PC-9 (cell line): ENCODE results near the gene OTUD7B. TPM values are rescaled to one million over a fixed set of nuclear protein-coding genes. Genes with fewer than 3 reads are reported as not detected.
"Not testable (repeated sequence)": the region's sequence is repeated elsewhere in the genome, so short reads cannot be mapped to it uniquely, and the experiment has no call there.

Experiments used
- BruUV-seq: library from RNA; stranded (reverse); fragments of 400-500 nt; replicated peaks from 2 replicates; lab custom pipeline; 2021; lab: Mats Ljungman, UMichigan
- CTCF ChIA-PET: fragments of 300-600 bp; sonication (Branson Sonifier 250); formaldehyde crosslinking; loops from one replicate; lab custom pipeline; 2022; ENCODE audit warnings: antibody characterized with exemption; lab: Charles Lee
- POLR2A ChIA-PET: fragments of 300-600 bp; sonication (Branson Sonifier 250); formaldehyde crosslinking; loops from one replicate; lab custom pipeline; 2022; ENCODE audit warnings: antibody characterized with exemption; ENCODE audit not compliant: unreplicated experiment; lab: Charles Lee
- DNase-seq, 2 experiments: peaks; one replicate each; pipeline versions ENCODE4 v3.0.0 to v3.0.0-alpha.2; 2015 to 2022; ENCODE audit warnings: mixed read lengths in 1 of 2
- H2AFZ ChIP-seq: fragments of 200-600 bp; sonication (generic); 2 replicates; pipeline ENCODE4 v1.8.1; 2017; ENCODE audit warnings: antibody characterized with exemption
- H3F3A ChIP-seq: fragments of 200-600 bp; sonication (generic); 2 replicates; pipeline ENCODE4 v1.8.1; 2017; ENCODE audit warnings: antibody characterized with exemption, mild to moderate bottlenecking, low read depth; ENCODE audit not compliant: insufficient read depth
- H3K27ac ChIP-seq: fragments of 200-600 bp; sonication (generic); 2 replicates; pipeline ENCODE4 v1.6.1; 2016; ENCODE audit warnings: mixed run types
- H3K27me3 ChIP-seq: fragments of 200-600 bp; sonication (generic); 2 replicates; pipeline ENCODE4 v1.6.1; 2016; ENCODE audit warnings: low read depth, mixed run types; ENCODE audit not compliant: insufficient read depth
- H3K36me3 ChIP-seq: fragments of 200-600 bp; sonication (generic); 2 replicates; pipeline ENCODE4 v1.6.1; 2016; ENCODE audit warnings: low read depth, mixed run types
- H3K4me1 ChIP-seq: fragments of 200-600 bp; sonication (generic); replicated peaks from 2 replicates; pipeline ENCODE4 v1.6.1; 2016; ENCODE audit warnings: mixed run types; ENCODE audit not compliant: insufficient read depth
- H3K4me2 ChIP-seq: fragments of 200-600 bp; sonication (generic); 2 replicates; pipeline ENCODE4 v1.6.1; 2017; ENCODE audit warnings: mixed run types
- H3K4me3 ChIP-seq: fragments of 200-600 bp; sonication (generic); 2 replicates; pipeline ENCODE4 v1.6.1; 2016; ENCODE audit warnings: mixed run types
- H3K79me2 ChIP-seq: fragments of 200-600 bp; sonication (generic); 2 replicates; pipeline ENCODE4 v1.6.1; 2017; ENCODE audit warnings: low read depth, mixed run types
- H3K9me2 ChIP-seq: fragments of 200-600 bp; sonication (generic); 2 replicates; pipeline ENCODE4 v1.8.1; 2017; ENCODE audit warnings: mild to moderate bottlenecking; ENCODE audit not compliant: insufficient read depth
- H3K9me3 ChIP-seq: fragments of 200-600 bp; sonication (generic); 2 replicates; pipeline ENCODE4 v1.8.1; 2016; ENCODE audit warnings: low read depth; ENCODE audit not compliant: insufficient read depth
- H4K20me1 ChIP-seq: fragments of 200-600 bp; sonication (generic); 2 replicates; pipeline ENCODE4 v1.8.1; 2017; ENCODE audit not compliant: insufficient read depth
- CTCF ChIP-seq: fragments of 200-600 bp; sonication (generic); conservative IDR thresholded peaks from 2 replicates; pipeline ENCODE4 v1.6.1; 2017; ENCODE audit warnings: mixed run types, antibody characterized with exemption, mild to moderate bottlenecking, moderate library complexity
- EZH2 ChIP-seq: fragments of 200-600 bp; sonication (generic); IDR thresholded peaks from 2 replicates; pipeline ENCODE4 v1.8.0; 2017; ENCODE audit warnings: antibody characterized with exemption, low read depth
- intact Hi-C: fragments of 100-400 bp; cut with micrococcal nuclease; formaldehyde crosslinking; loops from one replicate; pipeline ENCODE4 v1.10.0; 2022; ENCODE audit not compliant: unreplicated experiment
- total RNA-seq: library from RNA; stranded (reverse); gene quantifications from 2 replicates; pipeline ENCODE4 v1.2.3, GENCODE V29; 2021

OTUD7B gene
- total RNA-seq, 1 experiment from 2014 or later, result 30.2 TPM

- H3K4me1 ChIP-seq, result peaks cover 18% of the 10 kb centered on the region; the same call in 1 of the 2 replicates
- H3K27ac ChIP-seq, result no peak overlapping the region
- intact Hi-C loops, result no loop called here
- CTCF ChIA-PET, result no interaction called here
- BruUV-seq, result no TSS peak
- TF ChIP-seq EZH2 (no peak), CTCF (no peak)
- DNase-seq, result no peak
- no peak overlapping the region for H3K4me2 ChIP-seq
- no peaks in the 10 kb centered on the region; the same call in 1 of the 2 replicates for H3F3A ChIP-seq
- H4K20me1 ChIP-seq, result no peaks in the 10 kb centered on the region
- no peaks in the 10 kb centered on the region for H3K27me3 ChIP-seq
- POLR2A ChIA-PET, result no interaction called here
- H3K9me2 ChIP-seq, result no peaks in the 10 kb centered on the region
- H3K36me3 ChIP-seq, result no peaks in the 10 kb centered on the region
- H3K9me3 ChIP-seq, result no peaks in the 10 kb centered on the region
- no peaks in the 10 kb centered on the region for H3K79me2 ChIP-seq
- no peak overlapping the region for H2AFZ ChIP-seq
- H3K4me3 ChIP-seq, result no peak overlapping the region
These were observed 43.4 kb upstream of the OTUD7B start for GRCh38 chr1:150053926-150054325.

GRCh38 chr1:150051905-150052412, 41.4 kb upstream of the OTUD7B start:
- intact Hi-C loops, H3K9me3 ChIP-seq, H3K27me3 ChIP-seq, H4K20me1 ChIP-seq, H3K36me3 ChIP-seq, H3F3A ChIP-seq, H3K9me2 ChIP-seq, DNase-seq, H3K4me2 ChIP-seq, H3K4me3 ChIP-seq, BruUV-seq, H3K79me2 ChIP-seq, H3K27ac ChIP-seq, CTCF ChIA-PET, H2AFZ ChIP-seq: not testable (repeated sequence)
- peaks cover 18% of the 10 kb centered on the region; the same call in 1 of the 2 replicates for H3K4me1 ChIP-seq
- POLR2A ChIA-PET, result interaction anchor here (0.6 kb wide), 2 partner anchors 111 to 112 kb away, joined by 4 read pairs; no protein-coding TSS in a partner anchor

GRCh38 chr1:150051089-150051373, 40.5 kb upstream of the OTUD7B start:
- no peak overlapping the region for H3K4me3 ChIP-seq
- no peak for TF ChIP-seq EZH2
- TF ChIP-seq CTCF, result no peak
- no peaks in the 10 kb centered on the region for H3K27me3 ChIP-seq
- intact Hi-C loops, result no loop called here
- H3K36me3 ChIP-seq, result no peaks in the 10 kb centered on the region
- ChIA-PET CTCF (interaction anchor here (1.5 kb wide), 1 partner anchor 89 kb away, joined by 10 read pairs; no protein-coding TSS in a partner anchor), POLR2A (no interaction called here)
- H3K79me2 ChIP-seq, result no peaks in the 10 kb centered on the region
- H3K9me3 ChIP-seq, result no peaks in the 10 kb centered on the region
- no peaks in the 10 kb centered on the region for H4K20me1 ChIP-seq
- BruUV-seq, result no TSS peak
- peaks cover 18% of the 10 kb centered on the region; the same call in 1 of the 2 replicates for H3K4me1 ChIP-seq
- no peaks in the 10 kb centered on the region for H3F3A ChIP-seq
- H3K9me2 ChIP-seq, result no peaks in the 10 kb centered on the region
- no peak overlapping the region for H3K4me2 ChIP-seq
- no peak for DNase-seq
- no peak overlapping the region for H2AFZ ChIP-seq
- no peak overlapping the region for H3K27ac ChIP-seq

- H3K9me2 ChIP-seq, result no peaks in the 10 kb centered on the region
- ChIA-PET CTCF (interaction anchor here (0.6 to 1.5 kb wide), 2 partner anchors 88 to 137 kb away, joined by 5 to 10 read pairs; no protein-coding TSS in a partner anchor), POLR2A (no interaction called here)
- H3K27me3 ChIP-seq, result no peaks in the 10 kb centered on the region
- no peaks in the 10 kb centered on the region for H3K79me2 ChIP-seq
- TF ChIP-seq CTCF (no peak), EZH2 (no peak)
- DNase-seq, result no peak
- H3K4me1 ChIP-seq, result peaks cover 18% of the 10 kb centered on the region; the same call in 1 of the 2 replicates
- no peak overlapping the region for H3K4me2 ChIP-seq
- no peak overlapping the region for H2AFZ ChIP-seq
- no peak overlapping the region for H3K4me3 ChIP-seq
- no peaks in the 10 kb centered on the region for H4K20me1 ChIP-seq
- H3K9me3 ChIP-seq, result no peaks in the 10 kb centered on the region
- no peaks in the 10 kb centered on the region for H3F3A ChIP-seq
- no TSS peak for BruUV-seq
- intact Hi-C loops, result loop anchor here (1.0 kb wide), 3 partner anchors 40 to 162 kb away; partner anchors contain the start of gene OTUD7B
- no peaks in the 10 kb centered on the region for H3K36me3 ChIP-seq
- H3K27ac ChIP-seq, result no peak overlapping the region
These were observed 39.4 kb upstream of the OTUD7B start for GRCh38 chr1:150049926-150050325.
